ENCODE data around the gene CCDC148.

CCDC148 gene

DNA sequence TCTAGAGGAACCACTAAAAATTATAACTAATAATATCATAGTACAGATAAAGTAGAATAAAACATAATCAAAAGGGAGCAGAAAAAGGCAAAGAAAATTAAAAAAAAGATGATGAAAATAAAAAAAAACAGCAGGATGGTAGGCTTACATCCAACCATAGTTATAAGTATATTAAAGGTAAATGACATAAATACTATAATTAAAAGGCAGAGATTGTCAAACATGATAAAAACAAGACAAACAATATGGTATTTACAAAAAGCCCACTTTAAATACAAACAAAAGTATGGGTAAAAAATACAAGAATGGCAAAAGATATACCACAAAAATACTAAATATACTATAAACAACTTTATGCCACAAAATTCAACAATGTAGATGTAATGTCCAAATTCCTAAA is 24.4 kb downstream of the CCDC148 start:
- no peak for DNase-seq (ENCODE audit: low spot score)

DNA sequence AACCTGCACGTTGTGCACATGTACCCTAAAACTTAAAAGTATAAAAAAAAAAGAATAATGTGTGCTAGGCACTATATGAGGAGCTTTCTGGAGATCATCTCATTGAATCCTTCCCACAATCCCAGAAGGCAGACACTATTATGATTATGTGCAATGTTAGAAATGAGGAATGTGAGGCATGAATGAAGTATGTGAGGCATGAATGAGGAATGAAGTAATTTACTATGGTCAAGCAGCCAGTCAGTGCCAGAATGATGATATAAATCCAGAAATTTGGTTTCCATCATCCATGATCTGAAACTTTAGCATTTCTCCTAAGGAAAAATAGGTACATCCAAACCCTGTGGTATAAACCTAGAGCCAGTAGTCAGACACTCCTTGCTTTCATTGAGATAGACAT is 42.0 kb downstream of the CCDC148 start:
- DNase-seq (ENCODE audit: low spot score), result no peak

DNA sequence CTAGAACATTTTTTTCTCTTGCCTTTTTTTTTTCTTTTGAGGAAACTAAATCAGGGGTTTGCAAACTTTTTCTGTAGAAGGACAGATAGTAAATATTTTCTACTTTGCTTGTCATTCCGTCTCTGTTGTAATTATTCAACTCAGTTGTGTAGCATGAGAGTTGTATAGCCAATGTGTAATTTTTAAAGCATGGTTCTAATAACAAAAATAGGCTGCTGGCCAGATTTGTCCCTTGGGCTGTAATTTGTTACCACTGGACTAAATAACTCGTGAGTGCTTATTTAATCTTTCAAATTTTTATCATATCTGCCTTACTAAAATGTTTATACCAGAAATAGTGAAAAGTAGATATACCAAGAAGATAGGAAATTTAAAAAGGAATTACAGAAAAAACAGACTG is 43.0 kb downstream of the CCDC148 start:
- no peak for DNase-seq (ENCODE audit: low spot score)

DNA sequence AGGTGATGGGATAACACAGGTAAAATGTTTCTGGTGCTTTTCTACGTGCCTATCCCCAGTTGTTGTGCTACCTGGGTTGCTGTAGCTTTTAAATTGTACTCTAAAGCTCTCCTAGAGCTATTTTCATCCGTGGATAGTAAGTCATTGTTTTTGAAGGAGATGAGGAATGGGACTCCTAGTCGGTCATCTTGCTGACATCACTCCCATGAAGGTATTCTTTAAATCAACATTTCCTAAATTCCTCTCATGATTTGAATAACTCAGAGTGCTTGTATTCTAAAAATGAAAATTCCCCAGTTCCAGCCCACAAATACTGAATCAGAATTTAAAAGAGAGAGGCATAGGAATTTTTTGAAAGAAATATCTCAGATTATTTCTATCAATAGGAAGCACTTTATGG is 44.3 kb downstream of the CCDC148 start:
- no peak for DNase-seq (ENCODE audit: low spot score)

DNA sequence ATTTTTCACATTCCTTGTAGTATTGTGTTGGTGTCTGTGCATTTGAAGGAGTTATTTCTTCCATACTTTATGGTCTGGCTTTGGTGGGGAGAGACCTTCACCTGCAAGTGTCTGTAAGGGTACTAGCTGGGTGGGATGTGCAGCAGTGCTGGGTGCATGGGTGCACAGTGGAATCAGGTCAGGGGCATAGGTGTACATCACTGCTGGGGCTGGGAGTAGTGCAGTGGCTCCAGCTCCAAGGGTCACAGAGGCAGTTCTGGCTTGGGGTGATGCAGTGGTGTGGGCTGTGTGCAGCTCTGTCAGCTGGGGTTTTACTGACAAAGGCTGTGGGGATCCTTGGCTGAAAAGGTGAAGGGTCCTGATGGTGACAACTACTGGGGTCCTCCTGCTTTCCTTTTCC is 44.8 kb downstream of the CCDC148 start:
- DNase-seq (ENCODE audit: low spot score), result no peak

DNA sequence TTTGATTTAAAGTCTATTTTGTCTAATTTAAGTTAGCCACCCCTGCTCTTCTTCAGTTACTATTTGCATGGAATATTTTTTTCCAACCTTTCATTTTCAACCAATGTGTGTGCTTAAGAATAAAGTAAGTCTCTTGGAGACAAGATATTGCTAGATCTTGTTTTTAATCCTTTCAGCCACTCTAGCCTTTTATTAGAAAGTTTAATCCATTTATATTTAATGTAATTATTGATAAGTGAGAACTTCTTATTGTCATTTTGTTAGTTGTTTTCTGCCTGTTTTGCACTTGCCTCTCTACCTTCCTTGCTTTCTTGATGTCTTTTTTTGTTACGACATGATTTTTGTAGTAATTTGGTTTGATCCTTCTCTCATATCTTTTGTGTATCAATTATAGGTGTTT is 46.4 kb downstream of the CCDC148 start:
- DNase-seq (ENCODE audit: low spot score), result no peak

DNA sequence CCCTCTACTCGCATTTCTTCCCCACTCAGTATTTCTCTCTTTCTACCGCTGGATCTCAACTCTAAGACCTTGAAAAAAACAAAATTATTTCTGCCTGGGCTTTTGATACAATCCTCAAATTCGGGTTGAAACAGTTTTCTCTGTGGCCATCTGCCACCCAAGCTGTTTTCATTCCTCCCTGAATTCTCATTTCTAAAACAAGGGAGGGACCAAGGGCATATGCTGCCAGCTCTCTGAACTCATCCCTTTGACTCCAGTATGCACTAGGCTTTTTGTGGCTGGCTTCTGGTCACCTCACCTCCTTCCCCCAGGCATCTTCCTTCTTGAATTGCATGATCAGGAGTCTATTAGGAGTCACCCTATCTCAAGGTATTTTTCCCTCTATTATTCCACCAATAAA is 49.5 kb downstream of the CCDC148 start:
- DNase-seq (ENCODE audit: low spot score), result no peak

DNA sequence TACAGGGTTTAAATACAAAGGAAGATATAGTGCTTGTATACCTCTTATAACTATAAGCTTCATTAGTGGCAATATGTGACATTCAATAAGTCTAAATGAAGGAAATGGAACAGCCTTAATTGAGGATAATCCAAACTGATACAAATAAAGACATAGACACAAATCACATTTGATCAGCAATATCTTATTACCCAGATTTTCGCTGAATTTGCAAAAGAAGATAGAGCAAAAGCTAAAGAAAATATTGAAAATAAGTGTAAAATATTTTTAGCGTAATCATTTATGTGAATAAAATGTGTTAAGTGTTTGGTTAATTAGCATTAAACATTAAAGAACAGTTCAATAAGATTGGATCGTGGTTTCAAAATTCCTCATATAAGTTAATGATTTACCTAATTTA is 51.2 kb downstream of the CCDC148 start:
- DNase-seq (ENCODE audit: low spot score), result no peak

DNA sequence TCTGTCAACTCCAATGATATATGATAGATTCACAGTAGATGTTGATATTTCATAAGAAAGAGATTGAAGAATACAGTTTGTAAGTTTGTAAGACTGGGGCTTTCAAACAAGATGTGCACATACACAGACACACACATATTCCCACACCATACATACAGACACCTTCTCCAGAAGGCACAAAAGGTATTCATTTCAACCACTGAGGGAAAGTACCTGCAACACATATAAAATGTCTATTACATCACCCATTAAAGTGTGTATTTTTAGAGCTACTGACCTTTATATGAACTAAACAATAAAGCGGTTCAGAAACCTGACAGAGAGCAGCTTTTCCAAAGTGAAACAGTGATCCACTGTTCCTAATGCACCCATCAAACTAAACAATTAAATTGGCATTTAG is 53.3 kb downstream of the CCDC148 start:
- peak; percentile 28 for DNase-seq (ENCODE audit: low spot score)

DNA sequence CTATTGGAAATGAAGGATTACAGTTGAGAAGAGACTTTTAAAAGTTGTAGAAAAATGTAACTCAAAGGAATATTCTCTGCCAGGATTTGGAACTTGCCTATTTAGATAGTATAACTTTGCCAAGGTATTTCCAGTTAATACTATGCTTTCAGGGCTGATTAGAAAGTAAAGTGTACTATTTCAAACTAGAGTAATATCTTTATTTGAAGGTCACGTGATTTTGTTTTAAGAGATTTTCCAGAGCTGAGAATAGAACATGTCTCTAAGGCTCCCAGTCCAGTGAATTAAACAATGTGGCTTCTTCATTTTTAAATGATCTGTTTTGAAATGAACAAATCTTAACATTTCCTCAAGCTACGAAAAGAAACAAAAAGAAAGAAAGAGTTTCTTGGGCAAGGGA is 53.9 kb downstream of the CCDC148 start:
- DNase-seq (ENCODE audit: low spot score), result no peak

DNA sequence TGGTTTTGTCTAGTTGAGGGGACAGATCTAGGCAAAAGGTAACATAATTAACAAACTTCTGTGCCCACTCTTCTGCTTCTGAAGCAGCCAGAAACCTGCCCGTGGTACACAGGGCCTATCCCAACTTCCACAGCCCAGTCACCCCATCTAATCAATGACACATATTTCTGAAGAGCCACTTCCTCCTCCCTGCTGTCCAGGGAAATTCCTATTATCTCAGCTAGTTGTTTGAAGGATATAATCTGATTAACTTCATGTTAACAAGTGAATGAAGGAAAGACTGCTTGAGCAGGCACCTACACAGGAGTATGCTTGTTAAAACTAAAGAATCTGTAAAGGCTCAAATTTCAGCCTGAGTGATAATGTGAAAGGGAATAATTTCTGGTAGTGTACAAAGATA is 61.4 kb downstream of the CCDC148 start:
- no peak for DNase-seq (ENCODE audit: low spot score)

DNA sequence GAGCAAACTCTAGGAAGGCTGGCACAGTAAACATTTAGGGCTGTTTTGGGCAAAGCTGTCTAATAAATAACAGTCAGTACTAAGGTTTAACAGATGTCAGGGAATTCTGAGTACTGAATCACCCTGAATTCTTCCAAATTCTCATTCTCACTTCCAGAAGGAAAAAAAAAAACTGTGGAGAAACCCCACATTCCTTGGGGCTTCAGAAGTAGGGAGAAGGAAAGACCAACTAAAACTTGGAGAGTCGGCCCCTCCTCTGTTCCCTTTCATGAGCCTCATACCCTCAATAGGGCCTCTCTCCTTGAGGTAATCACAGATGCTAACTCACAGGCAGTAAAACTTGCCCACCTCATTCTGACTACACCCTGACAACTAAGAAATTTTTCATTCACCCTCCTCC is 62.1 kb downstream of the CCDC148 start:
- no peak for DNase-seq (ENCODE audit: low spot score)

DNA sequence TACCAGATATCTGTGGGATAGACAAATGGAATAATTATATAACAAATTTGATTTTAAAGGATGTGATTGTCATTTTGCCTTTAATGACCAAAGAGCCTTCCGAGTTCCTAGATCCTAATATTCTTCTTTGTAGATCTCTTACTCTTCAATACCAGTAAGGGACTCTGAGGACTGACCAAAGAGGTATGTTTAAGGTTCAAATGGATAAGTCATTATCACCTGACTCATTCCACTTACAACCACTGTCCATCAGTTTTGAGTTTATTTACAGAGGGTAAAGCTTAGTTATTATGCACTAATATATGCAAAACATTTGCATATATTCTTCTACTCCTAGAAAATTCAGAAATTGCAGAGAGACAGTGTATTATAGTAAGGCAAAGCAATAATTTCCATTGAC is 62.7 kb downstream of the CCDC148 start:
- no peak for DNase-seq (ENCODE audit: low spot score)

DNA sequence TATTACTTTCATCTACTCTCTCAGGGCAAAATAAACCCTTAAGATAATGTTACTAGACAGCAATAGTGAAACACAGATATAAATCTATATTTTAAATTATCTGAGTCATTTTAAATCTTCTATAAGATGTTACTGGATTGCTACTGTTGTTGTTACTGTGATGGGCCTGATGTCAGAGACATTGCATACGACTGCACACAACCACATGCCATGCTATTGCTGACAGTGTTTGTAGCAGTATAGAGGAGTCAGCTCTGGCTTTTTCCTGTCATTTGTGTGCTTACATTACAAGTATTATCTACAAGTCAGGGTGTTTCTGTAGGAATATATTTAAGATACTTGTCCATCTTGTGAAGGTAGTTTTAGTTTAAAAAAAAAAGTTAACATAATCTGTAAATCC is 63.9 kb downstream of the CCDC148 start:
- DNase-seq (ENCODE audit: low spot score), result no peak

DNA sequence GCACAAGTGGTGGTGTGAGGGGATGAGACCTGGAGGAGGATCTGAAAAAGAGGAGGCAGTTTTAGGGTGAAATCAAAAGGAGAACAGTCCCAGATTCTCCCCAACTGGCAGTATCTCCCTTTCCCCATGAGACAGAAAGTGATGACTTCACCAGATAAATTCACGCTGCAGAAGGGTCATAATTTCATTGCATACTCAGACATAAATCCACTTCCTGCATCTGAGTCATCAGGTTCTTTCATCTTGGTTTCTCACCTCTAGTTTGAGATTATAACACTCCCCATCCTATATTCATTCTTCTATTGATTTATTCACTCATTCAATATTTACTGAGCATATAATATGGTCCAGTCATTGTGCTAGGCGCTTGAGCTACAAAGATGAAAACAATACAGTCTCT is 64.7 kb downstream of the CCDC148 start:
- DNase-seq (ENCODE audit: low spot score), result peak; percentile 0

DNA sequence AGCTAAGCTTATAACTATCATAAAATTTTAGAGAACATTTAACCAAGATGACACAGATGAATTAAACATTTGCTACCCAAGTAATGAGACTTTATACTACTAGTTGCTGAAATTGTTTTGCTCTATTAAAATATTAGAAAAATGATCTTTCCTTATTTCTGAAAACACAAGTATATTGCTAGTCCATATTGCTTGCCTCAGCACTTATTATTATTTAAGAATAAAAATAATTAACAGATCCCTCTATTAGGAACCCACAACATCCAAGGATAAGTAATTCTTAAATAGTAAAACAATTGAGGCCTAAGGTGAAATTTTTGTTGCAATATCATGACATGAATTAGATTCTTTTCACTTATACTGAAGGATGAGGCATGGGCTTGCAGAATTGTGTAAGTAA is 65.2 kb downstream of the CCDC148 start:
- no peak for DNase-seq (ENCODE audit: low spot score)

DNA sequence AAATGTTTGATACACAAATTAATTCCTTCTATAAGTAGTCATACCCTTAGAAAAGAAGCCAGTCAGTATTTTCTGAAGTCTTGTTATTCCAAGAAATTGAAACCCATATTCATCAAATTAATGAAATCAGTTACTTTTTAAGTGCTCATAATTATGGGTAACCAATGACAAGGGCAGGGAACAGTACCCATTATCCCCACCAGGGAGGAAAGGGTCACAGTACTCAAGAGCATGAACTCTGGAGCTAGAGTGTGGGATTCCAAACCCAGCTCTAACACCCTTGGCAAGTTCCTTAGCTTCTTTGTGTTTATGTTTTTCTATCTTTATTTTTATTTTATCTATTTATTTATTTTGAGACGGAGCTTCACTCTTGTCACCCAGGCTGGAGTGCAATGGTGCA is 68.4 kb downstream of the CCDC148 start:
- DNase-seq (ENCODE audit: low spot score), result no peak

DNA sequence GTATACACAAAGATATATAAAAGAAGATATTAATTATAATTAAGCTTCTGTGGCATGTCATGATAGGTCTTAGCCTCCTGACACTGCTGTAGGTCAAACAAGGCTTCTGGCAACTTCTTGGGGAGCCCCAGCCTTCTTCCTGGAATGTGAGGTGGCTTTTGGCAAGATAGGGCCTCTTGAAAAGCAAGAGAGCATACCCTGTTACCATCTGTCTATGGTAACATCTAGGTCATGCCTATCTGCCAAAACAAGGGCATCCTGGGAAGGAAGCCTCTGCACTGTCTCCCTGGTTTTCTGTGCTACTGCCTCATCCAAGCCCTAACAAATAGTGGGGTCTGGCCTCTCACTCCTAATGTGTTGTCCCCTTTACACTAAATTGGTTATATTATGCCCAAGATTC is 70.9 kb downstream of the CCDC148 start:
- DNase-seq (ENCODE audit: low spot score), result no peak

DNA sequence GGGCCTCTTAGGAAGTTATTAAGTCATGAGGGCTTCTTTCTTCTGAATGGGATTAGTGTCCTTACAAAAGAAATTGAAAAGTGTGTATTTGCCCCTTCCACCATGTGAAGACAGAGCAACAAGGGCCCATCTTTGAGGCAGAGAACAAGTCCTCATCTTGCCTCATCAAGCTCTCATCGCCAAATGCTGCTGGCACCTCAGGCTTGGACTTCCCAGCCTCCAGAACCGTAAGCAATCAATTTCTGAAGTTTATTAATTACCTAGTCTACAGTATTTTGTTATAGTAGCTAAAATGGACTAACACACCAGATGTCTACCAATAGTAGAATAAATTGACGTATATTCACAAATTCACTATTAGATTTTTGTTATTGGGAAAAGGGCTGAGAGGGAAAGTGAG is 74.6 kb downstream of the CCDC148 start:
- DNase-seq (ENCODE audit: low spot score), result no peak

DNA sequence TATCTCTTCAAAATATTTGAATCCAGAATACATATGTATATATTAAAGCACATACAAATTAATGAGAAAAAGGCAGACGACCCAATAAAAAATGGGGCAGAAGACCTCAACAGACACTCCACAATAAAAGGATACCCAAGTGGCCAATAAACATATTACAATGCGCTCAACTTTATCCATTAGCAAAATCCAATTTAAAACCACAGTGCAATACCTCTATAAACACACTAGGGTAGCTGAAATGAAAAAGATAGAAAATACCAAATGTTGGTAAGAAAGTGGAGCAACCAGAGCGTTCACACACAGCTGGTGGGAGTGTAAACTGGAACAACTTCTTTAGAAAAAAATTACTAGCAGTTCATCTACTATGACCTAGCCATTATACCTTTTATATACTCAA is 75.3 kb downstream of the CCDC148 start:
- no peak for DNase-seq (ENCODE audit: low spot score)

DNA sequence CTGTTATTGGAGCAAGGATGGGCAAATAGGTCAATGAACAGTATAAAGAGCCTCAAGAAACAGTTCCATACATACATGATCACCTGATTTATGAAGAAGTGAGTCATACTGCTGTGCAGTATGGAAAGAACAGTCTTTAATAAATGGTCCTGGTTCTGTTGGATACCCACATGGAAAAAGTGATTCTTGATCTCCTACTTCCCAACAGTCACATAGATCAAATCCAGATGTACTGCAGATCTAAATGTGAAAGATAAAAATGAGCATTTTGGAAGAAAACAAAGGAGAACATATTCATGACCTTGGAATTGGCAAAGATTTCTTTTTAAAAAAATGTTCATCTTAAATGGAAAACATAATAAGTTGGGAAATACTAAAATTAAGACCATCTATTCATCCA is 75.8 kb downstream of the CCDC148 start:
- DNase-seq (ENCODE audit: low spot score), result no peak

DNA sequence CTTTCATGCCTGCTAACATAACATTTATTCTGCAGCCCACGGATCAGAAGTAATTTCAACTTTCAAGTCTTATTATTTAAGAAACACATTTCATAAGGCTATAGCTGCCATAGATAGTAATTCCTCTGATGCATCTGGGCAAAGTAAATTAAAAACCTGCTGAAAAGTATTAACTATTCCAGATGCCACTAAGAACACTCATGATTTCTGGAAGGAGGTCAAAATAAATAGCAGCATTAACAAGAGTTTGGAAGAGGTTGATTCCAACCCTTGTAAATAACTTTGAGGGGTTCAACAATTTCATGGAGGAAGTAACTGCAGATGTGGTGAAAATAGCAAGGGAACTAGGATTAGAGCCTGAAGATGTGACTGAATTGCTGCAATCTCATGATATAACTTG is 77.6 kb downstream of the CCDC148 start:
- DNase-seq (ENCODE audit: low spot score), result no peak

DNA sequence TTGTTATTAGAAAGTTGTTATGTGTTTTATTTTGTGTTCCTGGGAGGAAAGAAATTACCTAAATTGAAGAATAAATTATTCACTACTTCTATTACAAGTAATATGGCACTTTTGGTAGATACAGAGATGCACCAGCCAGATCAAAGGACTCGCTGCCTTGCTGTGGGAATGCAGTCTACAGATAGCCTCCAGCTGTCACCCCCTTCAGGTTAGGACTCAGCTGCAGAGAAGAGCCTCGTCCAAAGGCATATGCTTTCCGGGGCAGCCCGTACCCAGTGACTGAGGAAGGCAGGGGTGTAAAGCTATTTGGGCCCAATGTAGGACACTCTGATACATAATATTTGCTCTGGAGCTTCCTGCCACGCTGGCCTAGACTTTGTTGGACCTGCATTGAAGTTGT is 90.2 kb downstream of the CCDC148 start:
- no peak for DNase-seq (ENCODE audit: low spot score)

DNA sequence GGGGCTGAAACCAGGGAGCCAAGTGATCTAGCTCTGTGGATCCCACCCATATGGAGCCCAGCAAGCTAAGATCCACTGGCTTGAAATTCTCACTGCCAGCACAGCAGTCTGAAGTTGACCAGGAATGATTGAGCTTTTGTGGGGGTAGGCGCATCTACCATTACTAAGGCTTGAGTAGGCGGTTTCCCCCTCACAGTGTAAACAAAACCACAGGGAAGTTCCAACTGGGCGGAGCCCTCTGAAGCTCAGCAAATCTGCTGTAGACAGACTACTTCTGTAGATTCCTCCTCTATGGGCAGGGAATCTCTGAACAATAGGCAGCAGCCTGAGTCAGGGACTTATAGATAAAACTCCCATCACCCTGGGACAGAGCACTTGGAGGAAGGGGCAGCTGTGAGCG is 96.7 kb downstream of the CCDC148 start:
- no peak for DNase-seq (ENCODE audit: low spot score)

DNA sequence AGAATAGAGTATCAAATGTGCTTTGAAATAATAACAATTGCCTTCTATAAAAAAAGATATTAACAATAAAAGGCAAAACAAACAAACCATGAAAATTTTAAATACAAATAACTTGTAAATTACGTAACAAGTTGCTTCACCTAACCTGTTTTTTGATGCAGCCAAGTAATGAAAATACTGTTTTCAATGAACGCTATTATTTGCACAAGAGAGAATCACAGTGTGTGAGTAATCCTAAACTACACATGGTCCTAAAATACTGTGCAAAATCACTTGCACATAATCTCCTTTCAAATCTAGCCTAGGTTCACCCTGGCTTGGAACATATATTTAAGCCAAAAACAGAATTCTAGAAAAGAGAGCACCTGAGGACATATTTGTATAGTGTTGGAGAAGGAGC is 98.9 kb downstream of the CCDC148 start:
- no peak for DNase-seq (ENCODE audit: low spot score)

DNA sequence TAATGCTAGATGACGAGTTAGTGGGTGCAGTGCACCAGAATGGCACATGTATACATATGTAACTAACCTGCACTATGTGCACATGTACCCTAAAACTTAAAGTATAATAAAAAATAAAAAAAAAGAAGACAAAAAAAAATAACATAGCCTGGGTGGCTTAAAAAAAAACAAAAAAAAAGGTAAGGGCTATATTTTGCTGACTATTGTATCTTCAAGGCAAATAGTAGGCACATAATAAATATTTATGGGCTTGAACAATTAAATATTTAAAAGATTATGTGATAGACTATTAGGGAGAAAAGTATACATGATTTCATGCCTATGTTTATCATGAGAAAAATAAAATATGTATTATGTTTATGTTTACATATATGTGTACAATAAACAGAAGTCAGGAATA is 99.4 kb downstream of the CCDC148 start:
- DNase-seq (ENCODE audit: low spot score), result no peak

All from COLO829 (cell line).